ENCODE data around the gene MS4A1.
A peak's percentile ranks its signal among the peaks of the same experiment; 100 is the strongest.
"Not testable (repeated sequence)": the region's sequence is repeated elsewhere in the genome, so short reads cannot be mapped to it uniquely, and the experiment has no call there.

MS4A1 gene

DNA sequence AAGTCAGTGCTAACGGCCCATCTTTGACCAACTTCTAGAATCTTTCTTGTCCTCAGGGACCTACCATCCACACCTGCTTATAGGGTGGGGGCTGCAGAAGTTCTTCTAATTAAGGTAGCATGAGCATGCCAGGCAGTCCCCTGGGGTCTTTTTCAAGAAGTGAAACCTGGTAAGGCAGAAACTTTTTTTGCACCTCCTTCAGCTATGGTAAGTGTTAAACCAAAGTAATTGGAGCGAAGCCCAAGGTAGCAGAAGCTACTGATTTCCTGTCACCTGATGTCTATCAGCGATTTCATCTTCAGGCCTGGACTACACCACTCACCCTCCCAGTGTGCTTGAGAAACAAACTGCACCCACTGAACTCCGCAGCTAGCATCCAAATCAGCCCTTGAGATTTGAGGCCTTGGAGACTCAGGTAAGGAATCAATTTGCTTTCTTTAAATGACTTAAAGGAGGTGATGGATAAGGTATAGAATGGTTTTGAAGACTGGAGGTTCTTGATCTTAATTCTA, at the start of gene MS4A1:
Gene MS4A1 (plus strand): TSS at position 317 of the 512 bp plus-strand sequence. CDS start 6,528 bp downstream, outside the sequence.
- Mint-ChIP-seq H3K27ac (no peak within 1 kb of the TSS), H3K27me3 (peaks cover 4% of the 10 kb centered on the region), H3K4me1 (no peaks in the 10 kb centered on the region), H3K4me3 (no peak within 1 kb of the TSS), H3K36me3 (no peaks in the 10 kb centered on the region), H3K9me3 (no peaks in the 10 kb centered on the region)

- H3K9me3 Mint-ChIP-seq: no peaks in the 10 kb centered on the region
- peaks cover 21% of the 10 kb centered on the region for H3K27me3 Mint-ChIP-seq
- no peaks in the 10 kb centered on the region for H3K4me1 Mint-ChIP-seq
- no peaks in the 10 kb centered on the region for H3K36me3 Mint-ChIP-seq
- no peak overlapping the region for H3K27ac Mint-ChIP-seq
- H3K4me3 Mint-ChIP-seq: no peak overlapping the region
Measured at GRCh38 chr11:60420015-60420414, 35.6 kb upstream of the MS4A1 start.

DNA sequence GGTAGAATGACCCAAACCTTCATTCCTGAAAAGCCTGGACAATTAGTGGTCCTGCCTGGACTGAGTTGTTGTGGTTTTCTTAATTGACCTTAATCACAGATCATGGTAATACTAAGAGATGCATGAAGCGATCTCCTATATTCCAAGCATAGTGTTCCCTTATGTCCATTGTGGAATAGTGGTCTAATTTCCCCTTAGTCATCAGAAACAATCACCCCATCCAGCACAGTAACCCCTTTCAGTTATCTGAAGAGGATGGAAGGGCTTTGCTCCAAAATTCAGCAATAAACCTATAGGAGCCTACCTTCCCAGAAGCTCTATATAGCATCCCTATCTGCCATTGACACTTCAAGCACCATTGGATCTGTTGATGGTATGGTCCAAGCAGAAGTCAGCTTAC, 33.0 kb upstream of the MS4A1 start:
- Mint-ChIP-seq H3K27ac (no peak overlapping the region), H3K9me3 (no peaks in the 10 kb centered on the region), H3K4me3 (no peak overlapping the region), H3K4me1 (no peaks in the 10 kb centered on the region), H3K27me3 (peaks cover 22% of the 10 kb centered on the region), H3K36me3 (no peaks in the 10 kb centered on the region)

- H3K4me3 Mint-ChIP-seq: no peak overlapping the region
- H3K4me1 Mint-ChIP-seq: no peaks in the 10 kb centered on the region
- peaks cover 21% of the 10 kb centered on the region for H3K27me3 Mint-ChIP-seq
- no peaks in the 10 kb centered on the region for H3K36me3 Mint-ChIP-seq
- H3K9me3 Mint-ChIP-seq: no peaks in the 10 kb centered on the region
- H3K27ac Mint-ChIP-seq: no peak overlapping the region
Measured at GRCh38 chr11:60428517-60428916, 27.1 kb upstream of the MS4A1 start.

DNA sequence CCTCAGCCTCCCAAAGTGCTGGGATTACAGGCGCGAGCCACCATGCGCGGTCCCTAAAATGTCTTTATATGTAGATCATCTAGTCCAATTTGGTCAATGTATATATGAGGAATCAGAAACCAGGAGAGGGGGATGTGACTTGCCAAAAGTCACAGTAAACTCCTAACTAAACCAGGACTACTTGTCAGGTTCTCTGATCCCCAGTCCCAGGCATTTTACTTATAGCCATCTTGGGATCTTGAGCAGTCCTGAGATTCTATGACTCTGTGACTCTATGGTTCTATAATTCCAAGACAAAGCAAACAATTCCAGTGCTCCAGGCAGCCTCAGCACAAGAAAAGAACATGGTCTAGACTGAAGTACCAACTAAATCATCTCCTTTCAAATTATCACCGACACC, 26.4 kb upstream of the MS4A1 start, which contains the start of gene MS4A5:
Gene MS4A5 (plus strand): TSS at position 301 of the 400 bp plus-strand sequence. CDS start 103 bp downstream, outside the sequence.
- Mint-ChIP-seq H3K9me3 (no peaks in the 10 kb centered on the region), H3K4me1 (no peaks in the 10 kb centered on the region), H3K36me3 (no peaks in the 10 kb centered on the region), H3K27me3 (peaks cover 21% of the 10 kb centered on the region), H3K27ac (no peak within 1 kb of the TSS), H3K4me3 (no peak within 1 kb of the TSS)

GRCh38 chr11:60431251-60431650, 24.4 kb upstream of the MS4A1 start:
- Mint-ChIP-seq H3K27ac (no peak overlapping the region), H3K27me3 (peaks cover 14% of the 10 kb centered on the region), H3K9me3 (no peaks in the 10 kb centered on the region)

GRCh38 chr11:60433401-60433800, 22.2 kb upstream of the MS4A1 start:
- no peak overlapping the region for H3K4me3 Mint-ChIP-seq
- H3K27ac Mint-ChIP-seq: no peak overlapping the region
- no peaks in the 10 kb centered on the region for H3K9me3 Mint-ChIP-seq
- no peaks in the 10 kb centered on the region for H3K4me1 Mint-ChIP-seq
- no peaks in the 10 kb centered on the region for H3K36me3 Mint-ChIP-seq
- H3K27me3 Mint-ChIP-seq: peaks cover 8% of the 10 kb centered on the region

More at GRCh38 chr11:60431251-60431650, 24.4 kb upstream of the MS4A1 start:
- H3K36me3 Mint-ChIP-seq: no peaks in the 10 kb centered on the region
- H3K4me1 Mint-ChIP-seq: no peaks in the 10 kb centered on the region
- H3K4me3 Mint-ChIP-seq: no peak overlapping the region

DNA sequence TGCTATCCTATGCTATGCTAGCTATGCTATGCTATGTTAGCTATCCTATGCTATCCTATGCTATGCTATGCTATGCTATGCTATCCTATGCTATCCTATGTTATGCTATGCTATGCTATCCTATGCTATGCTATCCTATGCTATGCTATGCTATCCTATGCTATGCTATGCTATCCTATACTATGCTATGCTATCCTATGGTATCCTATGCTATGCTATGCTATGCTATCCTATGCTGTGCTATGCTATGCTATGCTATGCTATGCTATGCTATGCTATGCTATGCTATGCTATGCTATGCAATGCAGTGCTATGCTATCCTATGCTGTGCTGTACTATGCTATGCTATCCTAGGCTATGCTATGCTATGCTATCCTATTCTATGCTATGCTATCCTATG, 8.6 kb upstream of the MS4A1 start:
- H3K36me3 Mint-ChIP-seq: no peaks in the 10 kb centered on the region
- no peaks in the 10 kb centered on the region for H3K27me3 Mint-ChIP-seq
- H3K9me3 Mint-ChIP-seq: no peaks in the 10 kb centered on the region
- H3K4me3 Mint-ChIP-seq: peak overlapping the region; percentile 85
- peaks cover 23% of the 10 kb centered on the region for H3K4me1 Mint-ChIP-seq
- H3K27ac Mint-ChIP-seq: no peak overlapping the region

GRCh38 chr11:60447846-60448245, 7.8 kb upstream of the MS4A1 start:
- H3K27me3 Mint-ChIP-seq: no peaks in the 10 kb centered on the region
- no peaks in the 10 kb centered on the region for H3K36me3 Mint-ChIP-seq
- no peak overlapping the region for H3K27ac Mint-ChIP-seq
- no peak overlapping the region for H3K4me3 Mint-ChIP-seq
- peaks cover 23% of the 10 kb centered on the region for H3K4me1 Mint-ChIP-seq
- H3K9me3 Mint-ChIP-seq: no peaks in the 10 kb centered on the region

- peaks cover 13% of the 10 kb centered on the region for H3K4me1 Mint-ChIP-seq
- not testable (repeated sequence) for H3K9me3 Mint-ChIP-seq, H3K27ac Mint-ChIP-seq, H3K4me3 Mint-ChIP-seq, H3K36me3 Mint-ChIP-seq, H3K27me3 Mint-ChIP-seq
Measured at GRCh38 chr11:60451185-60451584, 4.5 kb upstream of the MS4A1 start.

- Mint-ChIP-seq H3K4me1 (no peaks in the 10 kb centered on the region), H3K27ac (no peak overlapping the region), H3K4me3 (no peak overlapping the region), H3K27me3 (peaks cover 4% of the 10 kb centered on the region), H3K36me3 (no peaks in the 10 kb centered on the region), H3K9me3 (no peaks in the 10 kb centered on the region)
Measured at GRCh38 chr11:60454212-60454611, 1.4 kb upstream of the MS4A1 start.

- no peak overlapping the region for H3K27ac Mint-ChIP-seq
- no peaks in the 10 kb centered on the region for H3K36me3 Mint-ChIP-seq
- H3K4me3 Mint-ChIP-seq: no peak overlapping the region
- no peaks in the 10 kb centered on the region for H3K4me1 Mint-ChIP-seq
- H3K27me3 Mint-ChIP-seq: peaks cover 4% of the 10 kb centered on the region
- no peaks in the 10 kb centered on the region for H3K9me3 Mint-ChIP-seq
Measured at GRCh38 chr11:60457576-60457975, 1.9 kb downstream of the MS4A1 start.

DNA sequence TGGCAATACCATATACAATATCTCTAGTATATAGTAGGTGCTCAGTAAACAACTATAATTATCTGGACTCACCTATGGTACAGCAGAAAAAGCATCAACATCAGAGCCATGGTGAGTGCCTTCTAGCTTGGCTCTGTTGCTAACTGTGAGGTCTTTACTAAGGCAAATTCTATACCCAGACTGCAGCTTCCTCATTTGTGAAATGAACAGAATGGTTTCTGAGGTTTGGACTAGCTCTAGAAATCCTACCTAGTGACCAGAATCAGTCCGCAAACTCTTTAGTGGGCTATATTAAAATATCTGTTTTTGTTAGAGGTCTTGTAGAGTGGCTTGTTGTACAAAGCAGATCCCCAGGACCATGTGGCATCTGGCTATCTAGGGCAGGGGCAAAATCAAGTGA, 3.7 kb downstream of the MS4A1 start:
- Mint-ChIP-seq H3K27me3 (peaks cover 4% of the 10 kb centered on the region), H3K4me1 (no peaks in the 10 kb centered on the region), H3K4me3 (no peak overlapping the region), H3K9me3 (no peaks in the 10 kb centered on the region), H3K27ac (no peak overlapping the region), H3K36me3 (no peaks in the 10 kb centered on the region)

DNA sequence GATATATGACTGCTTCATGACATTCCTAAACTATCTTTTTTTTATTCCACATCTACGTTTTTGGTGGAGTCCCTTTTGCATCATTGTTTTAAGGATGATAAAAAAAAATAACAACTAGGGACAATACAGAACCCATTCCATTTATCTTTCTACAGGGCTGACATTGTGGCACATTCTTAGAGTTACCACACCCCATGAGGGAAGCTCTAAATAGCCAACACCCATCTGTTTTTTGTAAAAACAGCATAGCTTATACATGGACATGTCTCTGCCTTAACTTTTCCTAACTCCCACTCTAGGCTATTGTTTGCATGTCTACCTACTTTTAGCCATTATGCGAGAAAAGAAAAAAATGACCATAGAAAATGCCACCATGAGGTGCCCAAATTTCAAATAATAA, 13.2 kb downstream of the MS4A1 start:
- H3K27me3 Mint-ChIP-seq: peaks cover 5% of the 10 kb centered on the region
- H3K36me3 Mint-ChIP-seq: no peaks in the 10 kb centered on the region
- no peaks in the 10 kb centered on the region for H3K4me1 Mint-ChIP-seq
- H3K4me3 Mint-ChIP-seq: no peak overlapping the region
- no peaks in the 10 kb centered on the region for H3K9me3 Mint-ChIP-seq
- H3K27ac Mint-ChIP-seq: no peak overlapping the region

- H3K9me3 Mint-ChIP-seq: no peaks in the 10 kb centered on the region
- no peak overlapping the region for H3K27ac Mint-ChIP-seq
- H3K27me3 Mint-ChIP-seq: peaks cover 5% of the 10 kb centered on the region
- H3K4me3 Mint-ChIP-seq: no peak overlapping the region
- no peaks in the 10 kb centered on the region for H3K4me1 Mint-ChIP-seq
- H3K36me3 Mint-ChIP-seq: no peaks in the 10 kb centered on the region
Measured at GRCh38 chr11:60469723-60470122, 14.1 kb downstream of the MS4A1 start.

- no peak overlapping the region for H3K4me3 Mint-ChIP-seq
- no peaks in the 10 kb centered on the region for H3K36me3 Mint-ChIP-seq
- H3K4me1 Mint-ChIP-seq: no peaks in the 10 kb centered on the region
- no peak overlapping the region for H3K27ac Mint-ChIP-seq
- H3K9me3 Mint-ChIP-seq: no peaks in the 10 kb centered on the region
- peaks cover 5% of the 10 kb centered on the region for H3K27me3 Mint-ChIP-seq
Measured at GRCh38 chr11:60477035-60477445, 21.4 kb downstream of the MS4A1 start.

GRCh38 chr11:60482361-60482760, 26.7 kb downstream of the MS4A1 start:
- H3K9me3 Mint-ChIP-seq: no peaks in the 10 kb centered on the region
- peaks cover 2% of the 10 kb centered on the region for H3K27me3 Mint-ChIP-seq
- H3K4me3 Mint-ChIP-seq: no peak overlapping the region
- no peaks in the 10 kb centered on the region for H3K36me3 Mint-ChIP-seq
- H3K27ac Mint-ChIP-seq: no peak overlapping the region
- no peaks in the 10 kb centered on the region for H3K4me1 Mint-ChIP-seq

Measured in activated naive CD4-positive, alpha-beta T cell treated with anti-CD3 and anti-CD28 coated beads, Interleukin-2, amount 50 U/mL, for 24 hours (primary cell).